LoVo (cell line): ENCODE data around the gene FGD4.

Experiments
- DNase-seq: peaks from one replicate; pipeline ENCODE4 v3.0.0-alpha.2; 2016; ENCODE audit warnings: low spot score

FGD4 gene

GRCh38 chr12:32606443-32606842 lies 207.1 kb downstream of the FGD4 start:
- no peak for DNase-seq

DNA sequence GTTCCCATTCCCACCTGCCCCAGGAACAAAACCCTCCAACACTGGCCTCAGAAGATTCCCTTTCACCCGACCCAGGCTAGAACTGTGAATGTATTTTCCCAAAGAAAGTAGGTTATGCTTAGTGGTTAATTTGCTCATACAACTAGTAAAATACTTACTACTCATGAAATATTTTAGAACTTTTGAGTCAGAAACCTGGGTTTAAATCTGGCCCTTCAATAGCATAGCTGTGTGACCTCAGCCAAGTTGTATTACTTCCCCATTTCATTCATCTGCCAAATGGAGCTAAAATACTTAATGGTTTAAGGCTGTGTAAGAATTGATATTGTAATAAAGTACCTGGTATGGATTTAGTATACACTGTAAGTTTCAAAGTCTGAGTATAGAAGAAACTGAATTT lies 210.6 kb downstream of the FGD4 start:
- DNase-seq, result no peak

GRCh38 chr12:32611986-32612385 lies 212.6 kb downstream of the FGD4 start:
- no peak for DNase-seq

- DNase-seq, result no peak
Observed at GRCh38 chr12:32612658-32613614, 213.6 kb downstream of the FGD4 start.

DNA sequence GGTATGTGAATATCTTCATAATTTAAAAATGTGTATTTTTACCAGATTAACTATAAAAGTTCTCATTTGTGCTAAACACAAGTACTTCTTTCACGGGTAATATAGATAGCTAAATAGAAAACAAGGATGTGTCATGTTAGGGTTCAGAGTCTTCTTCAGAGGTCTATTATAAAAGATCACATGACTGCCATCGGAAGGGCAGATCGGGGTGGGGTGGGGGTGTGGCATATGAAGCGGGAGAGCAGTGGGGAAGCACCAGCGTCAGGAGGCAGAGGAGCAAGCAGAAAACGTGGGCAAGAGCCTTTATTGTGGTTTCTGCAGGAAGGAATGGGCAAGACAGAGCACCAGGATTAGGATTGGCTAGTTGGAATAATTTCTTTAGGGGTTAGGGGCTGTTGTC lies 216.1 kb downstream of the FGD4 start:
- peak; percentile 8 for DNase-seq

DNA sequence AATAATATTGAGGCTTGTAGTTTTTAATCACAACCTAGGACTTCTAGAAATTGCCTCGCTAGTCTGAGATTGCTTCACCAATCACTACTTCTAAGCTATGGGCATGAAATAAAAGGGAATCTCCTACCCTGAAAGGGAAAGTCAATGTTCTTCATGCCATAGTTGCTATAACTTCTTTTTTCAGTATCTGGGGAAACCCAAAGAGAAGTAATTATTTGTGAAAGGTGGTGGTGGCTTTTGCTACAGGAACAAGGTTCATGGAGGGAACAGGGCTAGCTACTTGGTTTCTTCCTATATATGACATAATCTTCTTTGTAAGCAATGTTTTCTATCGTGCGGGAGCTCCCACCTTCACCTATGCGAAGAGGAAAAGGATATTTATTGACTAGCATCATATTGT lies 218.2 kb downstream of the FGD4 start:
- no peak for DNase-seq

DNA sequence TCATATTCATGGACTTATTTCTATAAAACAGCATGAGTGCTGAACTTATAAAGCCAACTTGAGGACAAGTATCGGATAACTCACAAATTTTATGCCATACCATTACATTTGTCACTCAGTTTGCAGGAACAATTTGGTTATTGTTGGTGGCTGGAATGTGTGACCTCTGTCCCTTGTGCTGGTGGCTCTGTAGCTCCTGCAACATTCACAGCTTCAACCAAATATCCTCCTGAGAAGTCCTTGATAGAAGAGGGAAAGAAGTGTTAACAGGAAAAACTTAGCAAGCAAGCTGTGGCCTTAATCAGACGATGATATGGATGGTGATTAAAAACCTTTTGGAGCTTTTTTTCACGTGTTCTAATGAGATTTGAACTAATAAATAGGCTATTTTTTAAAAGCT lies 218.8 kb downstream of the FGD4 start:
- DNase-seq, result no peak

GRCh38 chr12:32627976-32628375 lies 228.6 kb downstream of the FGD4 start:
- DNase-seq, result no peak

- DNase-seq, result no peak
Observed at GRCh38 chr12:32641287-32641901, 242.0 kb downstream of the FGD4 start.

GRCh38 chr12:32644431-32644830 lies 245.1 kb downstream of the FGD4 start:
- DNase-seq, result no peak

DNA sequence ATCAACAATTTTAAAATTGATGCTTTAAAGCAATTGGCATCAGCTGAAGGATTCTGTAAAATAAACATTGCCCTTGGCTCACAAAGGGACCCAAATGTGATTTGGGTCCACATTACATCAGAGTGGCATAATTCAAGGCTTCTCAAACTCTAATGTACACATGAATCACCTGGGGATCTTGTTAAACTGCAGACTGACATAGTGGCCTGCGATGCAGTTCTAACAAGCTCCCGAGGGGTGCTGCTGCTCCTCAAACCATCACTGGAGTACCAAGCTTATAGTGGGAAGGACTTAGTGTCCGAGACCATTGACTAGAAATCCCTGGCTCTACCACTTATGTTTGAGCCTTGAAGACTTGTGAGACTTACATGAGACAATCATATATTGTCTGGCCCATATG lies 247.9 kb downstream of the FGD4 start:
- DNase-seq, result no peak

GRCh38 chr12:32650508-32650907 lies 251.2 kb downstream of the FGD4 start:
- DNase-seq, result no peak

- no peak for DNase-seq
Observed at GRCh38 chr12:32651151-32651955, 252.0 kb downstream of the FGD4 start.

DNA sequence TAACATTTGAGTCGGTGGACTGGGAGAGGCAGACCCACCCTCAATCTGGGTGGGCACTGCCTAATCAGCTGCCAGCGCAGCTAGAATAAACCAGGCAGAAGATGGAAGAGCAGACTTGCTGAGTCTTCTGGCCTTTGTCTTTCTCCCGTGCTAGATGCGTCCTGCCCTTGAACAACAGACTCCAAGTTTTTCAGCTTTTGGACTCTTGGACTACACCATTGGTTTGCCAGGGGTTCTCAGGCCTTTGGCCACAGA lies 252.5 kb downstream of the FGD4 start:
- DNase-seq, result no peak

DNA sequence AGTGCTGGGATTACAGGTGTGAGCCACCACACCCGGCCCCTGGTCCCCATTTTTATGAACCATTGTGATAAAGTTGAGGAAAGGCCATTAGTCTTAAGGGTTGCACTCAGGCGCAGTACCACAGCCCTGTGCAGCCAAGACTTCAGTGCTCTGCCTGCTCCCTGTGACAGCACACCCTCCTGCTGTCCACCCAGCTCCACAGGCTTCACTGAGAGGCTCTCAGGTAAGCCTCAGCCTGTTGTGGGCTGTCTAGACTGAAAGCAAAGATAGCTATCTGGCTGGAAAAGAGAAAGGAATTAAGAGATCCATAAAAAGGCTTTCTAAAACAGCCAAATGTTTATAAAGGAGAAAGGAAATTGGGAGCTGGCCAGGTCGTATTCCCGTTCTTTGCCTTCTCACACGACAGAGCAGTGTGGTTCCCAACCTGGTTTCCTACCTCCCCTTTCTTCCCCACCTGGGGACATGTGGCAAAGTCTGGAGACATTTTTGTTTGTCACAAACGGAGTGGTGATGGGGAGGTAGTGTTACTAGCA lies 260.6 kb downstream of the FGD4 start:
- DNase-seq, result no peak

DNA sequence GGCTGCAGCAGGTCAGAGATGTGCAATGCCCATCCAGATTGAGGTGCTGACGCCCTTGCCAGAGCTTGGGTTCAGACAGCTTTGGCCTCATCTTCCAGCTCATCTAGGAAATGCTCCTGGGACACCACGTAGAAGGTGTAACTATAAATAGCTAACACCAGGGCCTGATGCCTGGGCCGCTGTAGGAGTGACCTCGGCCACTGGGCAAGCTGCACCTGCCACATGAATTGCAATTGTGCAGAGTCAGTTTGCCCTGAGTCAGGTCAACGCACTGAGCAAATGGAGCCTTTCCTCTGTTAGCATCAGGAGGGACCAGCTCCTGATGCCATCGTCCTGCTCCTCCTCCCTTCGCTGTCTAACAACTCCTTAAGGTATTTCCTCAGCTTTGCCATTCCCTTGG lies 262.3 kb downstream of the FGD4 start:
- no peak for DNase-seq

GRCh38 chr12:32662665-32663064 lies 263.3 kb downstream of the FGD4 start:
- DNase-seq, result no peak

GRCh38 chr12:32666018-32666417 lies 266.7 kb downstream of the FGD4 start:
- no peak for DNase-seq

DNA sequence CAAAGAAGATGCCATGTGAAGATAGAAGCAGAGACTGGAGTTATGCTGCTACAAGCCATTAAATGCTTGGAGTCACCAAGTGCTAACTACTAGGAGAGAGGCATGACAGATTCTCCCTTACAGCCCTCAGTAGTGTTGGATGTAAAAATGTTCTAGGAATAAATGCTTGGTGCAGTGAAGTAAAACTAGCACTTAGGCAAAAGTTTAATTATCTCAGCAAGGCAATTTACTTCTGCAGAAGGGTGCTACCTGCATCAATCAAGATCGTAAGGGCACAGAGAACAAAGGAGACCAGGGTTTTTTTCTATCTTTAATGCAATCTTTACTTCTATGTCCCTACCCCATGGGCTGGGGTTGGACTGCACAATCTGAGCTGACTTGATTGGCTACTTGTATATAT lies 270.2 kb downstream of the FGD4 start:
- no peak for DNase-seq

GRCh38 chr12:32671930-32672780 lies 272.8 kb downstream of the FGD4 start:
- peak; percentile 60 for DNase-seq

GRCh38 chr12:32679091-32679919 lies 279.9 kb downstream of the FGD4 start, which contains the start of gene DNM1L:
Gene DNM1L, plus strand, starts transcription at chr12:32679301. Its CDS starts 63 bp downstream, at chr12:32679364.
- peak; percentile 99 for DNase-seq
